Measurements from ENCODE around the gene EN2.
A peak's percentile ranks its signal among the peaks of the same experiment; 100 is the strongest.

EN2 gene

GRCh38 chr7:155458111-155458877 is at the start of gene EN2:
TSS of gene EN2 (plus strand) at chr7:155458129. CDS start at chr7:155458378, 249 bp downstream.
- H3K27me3 ChIP-seq: peaks cover 97% of the 10 kb centered on the region
- no peaks in the 10 kb centered on the region for H3K36me3 ChIP-seq
- no peak within 1 kb of the TSS for H3K27ac ChIP-seq
- no peaks in the 10 kb centered on the region for H3K9me3 ChIP-seq
- H3K4me3 ChIP-seq (ENCODE audit: low read depth in 1 of 2, low read length in 1 of 2): peak within 1 kb of the TSS; percentile 65 to 70
- no peak for TF ChIP-seq CTCF (IDR thresholded peaks at IDR 0.05)
- H3K4me1 ChIP-seq (ENCODE audit: control insufficient read depth in 1 of 2, insufficient read depth in 1 of 2, low read depth in 1 of 2, low read length in 1 of 2): peaks cover 19 to 26% of the 10 kb centered on the region in 2 experiments

- peaks cover 69% of the 10 kb centered on the region for H3K27me3 ChIP-seq
- no peak overlapping the region for H3K27ac ChIP-seq
- no peaks in the 10 kb centered on the region for H3K36me3 ChIP-seq
- no peaks in the 10 kb centered on the region for H3K9me3 ChIP-seq
- H3K4me1 ChIP-seq (ENCODE audit: control insufficient read depth in 1 of 2, insufficient read depth in 1 of 2, low read depth in 1 of 2, low read length in 1 of 2): no peaks in the 10 kb centered on the region
- H3K4me3 ChIP-seq (ENCODE audit: low read depth in 1 of 2, low read length in 1 of 2): no peak overlapping the region
- TF ChIP-seq CTCF (IDR thresholded peaks at IDR 0.05): no peak
These were observed 49.0 kb upstream of the EN2 start for GRCh38 chr7:155408651-155409586.

- Histone ChIP-seq H3K9me3 (no peaks in the 10 kb centered on the region), H3K36me3 (no peaks in the 10 kb centered on the region), H3K27ac (no peak overlapping the region), H3K27me3 (peaks cover 59% of the 10 kb centered on the region), H3K4me1 (ENCODE audit: control insufficient read depth in 1 of 2, insufficient read depth in 1 of 2, low read depth in 1 of 2, low read length in 1 of 2) (no peaks in the 10 kb centered on the region), H3K4me3 (ENCODE audit: low read depth in 1 of 2, low read length in 1 of 2) (no peak overlapping the region)
- no peak for TF ChIP-seq CTCF (IDR thresholded peaks at IDR 0.05)
These were observed 47.9 kb upstream of the EN2 start for GRCh38 chr7:155409980-155410379.

- Histone ChIP-seq H3K4me3 (ENCODE audit: low read depth in 1 of 2, low read length in 1 of 2) (no peak overlapping the region), H3K27me3 (peaks cover 54% of the 10 kb centered on the region)
- TF ChIP-seq CTCF (IDR thresholded peaks at IDR 0.05): no peak
These were observed 47.5 kb upstream of the EN2 start for GRCh38 chr7:155410431-155410830.

GRCh38 chr7:155411718-155412415 is 46.1 kb upstream of the EN2 start:
- Histone ChIP-seq H3K36me3 (no peaks in the 10 kb centered on the region), H3K27me3 (peaks cover 52% of the 10 kb centered on the region), H3K4me1 (ENCODE audit: control insufficient read depth in 1 of 2, insufficient read depth in 1 of 2, low read depth in 1 of 2, low read length in 1 of 2) (no peaks in the 10 kb centered on the region), H3K9me3 (no peaks in the 10 kb centered on the region), H3K27ac (no peak overlapping the region), H3K4me3 (ENCODE audit: low read depth in 1 of 2, low read length in 1 of 2) (no peak overlapping the region)
- TF ChIP-seq CTCF (IDR thresholded peaks at IDR 0.05): no peak

More at GRCh38 chr7:155410431-155410830, 47.5 kb upstream of the EN2 start:
- no peak overlapping the region for H3K27ac ChIP-seq
- H3K9me3 ChIP-seq: no peaks in the 10 kb centered on the region
- no peaks in the 10 kb centered on the region for H3K36me3 ChIP-seq
- no peaks in the 10 kb centered on the region for H3K4me1 ChIP-seq (ENCODE audit: control insufficient read depth in 1 of 2, insufficient read depth in 1 of 2, low read depth in 1 of 2, low read length in 1 of 2)

All from neutrophil (primary cell).